ENCODE measurements around the gene NUAK2. TPM values are rescaled to one million over a fixed set of nuclear protein-coding genes. Genes with fewer than 3 reads are reported as not detected.

Gene NUAK2
- total and polyA plus RNA-seq, 2 of the 4 experiments (the other 2 are of a cell fraction): 7.2 to 17.6 TPM

DNA sequence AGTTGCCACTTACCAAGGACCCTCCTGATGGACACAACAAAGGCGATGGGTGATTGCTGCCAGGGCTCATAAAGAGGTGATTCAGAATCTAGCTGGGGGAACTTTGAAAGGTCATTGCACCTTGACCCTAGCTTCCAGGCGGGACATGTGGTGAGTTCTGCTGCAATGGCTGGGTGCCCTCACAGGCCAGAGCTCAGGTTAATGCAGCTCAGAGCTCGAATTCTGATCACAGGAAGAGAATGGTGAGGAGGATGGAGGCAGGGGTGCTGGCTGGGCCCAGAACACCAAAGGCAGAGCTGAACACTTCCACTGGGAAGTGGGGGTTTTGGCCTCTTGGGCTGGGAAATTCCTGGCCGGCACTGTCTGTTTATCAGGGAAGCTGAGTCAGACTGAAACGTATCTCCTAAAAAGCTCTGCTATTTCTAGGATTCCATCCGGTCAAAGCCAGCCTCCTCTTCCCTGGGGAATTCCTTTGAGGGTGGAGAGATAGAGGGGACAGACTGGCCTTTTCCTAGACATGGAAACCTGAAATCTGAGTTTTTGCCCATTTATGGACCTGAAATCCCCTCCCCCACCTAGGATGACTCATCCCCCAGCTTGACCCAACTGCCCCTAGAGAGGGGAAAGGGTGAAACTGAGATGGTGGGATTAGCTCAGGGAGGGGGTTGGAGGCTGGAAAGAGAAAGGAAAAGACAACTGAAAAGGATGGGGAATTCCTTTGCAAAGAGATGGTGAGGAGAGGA is 27.2 kb downstream of the NUAK2 start:
- peak overlapping the region; percentile 25 for H3K4me2 ChIP-seq (ENCODE audit: low read depth, low read length)
- no TSS peak for BruUV-seq (replicated peaks)
- TF ChIP-seq FOS (IDR thresholded peaks at IDR 0.05; ENCODE audit: low read depth, low read length) (peak; percentile 94), USF2 (IDR thresholded peaks at IDR 0.05; ENCODE audit: low read depth, low read length) (no peak), POLR2A (IDR thresholded peaks at IDR 0.05; ENCODE audit: low read depth, low read length) (no peak), BHLHE40 (IDR thresholded peaks at IDR 0.05; ENCODE audit: low read depth, low read length) (peak; percentile 44; the same call in 1 of the 2 replicates), MAZ (IDR thresholded peaks at IDR 0.05; ENCODE audit: borderline replicate concordance, low read depth, low read length) (peak; percentile 70; the same call in 1 of the 2 replicates), RCOR1 (IDR thresholded peaks at IDR 0.05; ENCODE audit: insufficient replicate concordance, low read length) (peak; percentile 29), SMC3 (IDR thresholded peaks at IDR 0.05; ENCODE audit: low read depth, low read length) (peak; percentile 25; the same call in 1 of the 2 replicates), RAD21 (IDR thresholded peaks at IDR 0.05; ENCODE audit: low read length) (peak; percentile 15; the same call in 1 of the 2 replicates), MXI1 (IDR thresholded peaks at IDR 0.05; ENCODE audit: borderline replicate concordance, low read depth, low read length) (no peak), RFX5 (IDR thresholded peaks at IDR 0.05; ENCODE audit: low read depth, low read length) (no peak), NFE2L2 (IDR thresholded peaks at IDR 0.05; ENCODE audit: low read depth, low read length) (no peak; the same call in 1 of the 2 replicates), MAFK (IDR thresholded peaks at IDR 0.05; ENCODE audit: low read depth, low read length) (peak; percentile 41), CHD1 (IDR thresholded peaks at IDR 0.05; ENCODE audit: low read depth, low read length) (no peak), CEBPB (IDR thresholded peaks at IDR 0.05; ENCODE audit: low read depth, low read length) (no peak)
- POLR2A ChIA-PET (ENCODE audit: unreplicated experiment): interaction anchor here (0.6 kb wide), 1 partner anchor 896 kb away, joined by 3 read pairs; no protein-coding TSS in a partner anchor
- H4K8ac ChIP-seq (ENCODE audit: low read depth in 2 of 2, low read length in 2 of 2): peak overlapping the region; percentile 97 to 99
- no peaks in the 10 kb centered on the region for H3K27me3 ChIP-seq (ENCODE audit: control insufficient read depth, insufficient read depth, low read length)
- H3K36me3 ChIP-seq (ENCODE audit: control insufficient read depth, insufficient read depth, low read length): no peaks in the 10 kb centered on the region
- H3K27ac ChIP-seq (ENCODE audit: insufficient read depth, low read length): peak overlapping the region; percentile 98
- H2BK20ac ChIP-seq (ENCODE audit: low read depth, low read length): peak overlapping the region; percentile 100
- H3K9ac ChIP-seq (ENCODE audit: low read depth, low read length): peak overlapping the region; percentile 61
- H2BK15ac ChIP-seq (ENCODE audit: low read depth, low read length): peak overlapping the region; percentile 99
- H4K91ac ChIP-seq (ENCODE audit: insufficient read depth, low read depth, low read length): peak overlapping the region; percentile 97
- H3K9me3 ChIP-seq (ENCODE audit: control insufficient read depth, insufficient read depth, low read length): no peaks in the 10 kb centered on the region
- in situ Hi-C loops (cut with MboI; ENCODE audit: low sequenced_read_pairs): no loop called here
- peak overlapping the region; percentile 99 for H3K23ac ChIP-seq (ENCODE audit: low read depth, low read length)
- H2AFZ ChIP-seq (replicated peaks; ENCODE audit: low read length, poor library complexity): peak overlapping the region; percentile 79
- DNase-seq: peak; percentile 99
- H2AK5ac ChIP-seq (ENCODE audit: low read depth, low read length): peak overlapping the region; percentile 99
- no peaks in the 10 kb centered on the region for H4K20me1 ChIP-seq (ENCODE audit: insufficient read depth, low read length)
- H3K14ac ChIP-seq (replicated peaks; ENCODE audit: low read depth, low read length): peak overlapping the region; percentile 99
- dilution Hi-C loops (cut with HindIII; ENCODE audit: low sequenced_read_pairs, unreplicated experiment): no loop called here
- intact Hi-C loops (cut with micrococcal nuclease): loop anchor here (1.0 kb wide), 1 partner anchor 10 kb away; no protein-coding TSS in a partner anchor
- no peak overlapping the region for H3K4me3 ChIP-seq (ENCODE audit: insufficient read depth, low read depth, low read length)
- peak overlapping the region; percentile 96 for H3K56ac ChIP-seq (ENCODE audit: extremely low read depth, insufficient read depth, low read length)
- CTCF ChIA-PET: interaction anchor here (0.6 to 1.9 kb wide), 5 partner anchors 9 to 243 kb away, joined by 3 to 8 read pairs (median 3); no protein-coding TSS in a partner anchor
- H3K18ac ChIP-seq (ENCODE audit: low read depth, low read length): peak overlapping the region; percentile 92
- H3K4me1 ChIP-seq (ENCODE audit: control insufficient read depth, insufficient read depth, low read length): peaks cover 31% of the 10 kb centered on the region
- H2BK120ac ChIP-seq (ENCODE audit: low read depth, low read length): peak overlapping the region; percentile 100
- peak overlapping the region; percentile 99 for H3K4ac ChIP-seq (ENCODE audit: low read depth, low read length)
- ATAC-seq (ENCODE audit: low read depth): peak; percentile 71
- peaks cover 39% of the 10 kb centered on the region for H3K9me1 ChIP-seq (ENCODE audit: insufficient read depth, low read length)
- 30% methylated on average over 2 of the region's 6 CpGs; no CpG with 5 or more reads in 1 of the 2 experiments for WGBS, 2 experiments (ENCODE audit: extremely low coverage in 2 of 2, insufficient read length in 1 of 2)
- peaks cover 13 to 49% of the 10 kb centered on the region in 2 experiments; a peak in 3 of 4 replicates for H3K79me1 ChIP-seq (ENCODE audit: low read depth in 1 of 2, low read length in 2 of 2)
- peak overlapping the region; percentile 91 for H4K5ac ChIP-seq (ENCODE audit: low read depth, low read length)
- H2AK9ac ChIP-seq (replicated peaks; ENCODE audit: low read depth, low read length, poor library complexity): peak overlapping the region; percentile 94
- peak overlapping the region; percentile 97 for H2BK5ac ChIP-seq (ENCODE audit: low read depth, low read length, poor library complexity, severe bottlenecking)
